H1 (cell line): ENCODE measurements around the gene AHSG. TPM values are rescaled to one million over a fixed set of nuclear protein-coding genes. Genes with fewer than 3 reads are reported as not detected.

Experiments used
- ASH2L ChIP-seq: fragments of 200-600, 300-600 bp; sonication (generic); IDR thresholded peaks from one replicate; pipeline ENCODE4 v1.7.1; 2017; ENCODE audit warnings: low read length
- CHD2 ChIP-seq: IDR thresholded peaks from 2 replicates; pipeline ENCODE4 v1.6.1; 2012; ENCODE audit warnings: low read length, improper control_type of control experiment
- EP300 ChIP-seq, 2 experiments: IDR thresholded peaks; 1 replicate in 1 of 2; 2 replicates in 1 of 2; pipeline ENCODE4 v1.6.1; 2011 to 2012; ENCODE audit warnings: low read depth in 2 of 2, low read length in 2 of 2, mild to moderate bottlenecking in 2 of 2, borderline replicate concordance in 1 of 2, inconsistent platforms in 1 of 2, moderate library complexity in 1 of 2
- EZH2 ChIP-seq: fragments of 200-600 bp; sonication (generic); IDR thresholded peaks from 2 replicates; pipeline ENCODE4 v1.7.1; 2012; ENCODE audit warnings: low read depth, mild to moderate bottlenecking, moderate library complexity, low read length, inconsistent platforms; ENCODE audit not compliant: severe bottlenecking
- FOSL1 ChIP-seq: IDR thresholded peaks from 2 replicates; pipeline ENCODE4 v1.6.1; 2011; ENCODE audit warnings: mild to moderate bottlenecking, low read depth, low read length, moderate library complexity; ENCODE audit not compliant: insufficient read depth
- GABPA ChIP-seq: IDR thresholded peaks from 2 replicates; pipeline ENCODE4 v1.6.1; 2011; ENCODE audit warnings: mild to moderate bottlenecking, low read length, moderate library complexity, borderline replicate concordance; ENCODE audit not compliant: insufficient read depth
- JUN ChIP-seq: IDR thresholded peaks from 2 replicates; pipeline ENCODE4 v1.6.1; 2011; ENCODE audit warnings: low read depth, mild to moderate bottlenecking, improper control_type of control experiment, low read length
- JUND ChIP-seq: IDR thresholded peaks from 2 replicates; pipeline ENCODE4 v1.6.1; 2011; ENCODE audit warnings: mild to moderate bottlenecking, improper control_type of control experiment, low read length
- KDM4A ChIP-seq: IDR thresholded peaks from one replicate; pipeline ENCODE4 v1.7.1; 2012; ENCODE audit warnings: low read depth, mild to moderate bottlenecking, moderate library complexity, low read length, inconsistent platforms; ENCODE audit not compliant: severe bottlenecking
- RAD21 ChIP-seq, 2 experiments: IDR thresholded peaks in 1 of 2; conservative IDR thresholded peaks in 1 of 2; 2 replicates each; pipeline ENCODE4 v1.6.1; 2011; ENCODE audit warnings: low read depth in 2 of 2, low read length in 2 of 2, improper control_type of control experiment in 1 of 2, inconsistent platforms in 1 of 2, mild to moderate bottlenecking in 1 of 2, moderate library complexity in 1 of 2
- RFX5 ChIP-seq: IDR thresholded peaks from 2 replicates; pipeline ENCODE4 v1.6.1; 2011; ENCODE audit warnings: low read depth, low read length, improper control_type of control experiment, borderline replicate concordance
- RXRA ChIP-seq: IDR thresholded peaks from 2 replicates; pipeline ENCODE4 v1.6.1; 2011; ENCODE audit warnings: low read depth, mild to moderate bottlenecking, low read length, moderate library complexity; ENCODE audit not compliant: insufficient read depth
- SAP30 ChIP-seq: fragments of 300-600 bp; sonication (generic); IDR thresholded peaks from 2 replicates; pipeline ENCODE4 v1.7.1; 2012; ENCODE audit warnings: low read length, moderate library complexity, mild to moderate bottlenecking, inconsistent platforms; ENCODE audit not compliant: insufficient read depth, insufficient replicate concordance
- SIN3A ChIP-seq, 2 experiments: IDR thresholded peaks in 1 of 2; conservative IDR thresholded peaks in 1 of 2; 2 replicates each; pipeline ENCODE4 v1.6.1; 2011 to 2012; ENCODE audit warnings: low read length in 2 of 2, improper control_type of control experiment in 1 of 2, low read depth in 1 of 2, mild to moderate bottlenecking in 1 of 2
- SP4 ChIP-seq: IDR thresholded peaks from 2 replicates; pipeline ENCODE4 v1.6.1; 2012; ENCODE audit warnings: low read length, inconsistent platforms
- SUZ12 ChIP-seq: fragments of 200-600 bp; sonication (generic); IDR thresholded peaks from 2 replicates; pipeline ENCODE4 v1.6.1; 2012; ENCODE audit warnings: mild to moderate bottlenecking, inconsistent platforms, low read length, moderate library complexity, mixed read lengths
- TAF1 ChIP-seq: IDR thresholded peaks from 2 replicates; pipeline ENCODE4 v1.6.1; 2011; ENCODE audit warnings: mild to moderate bottlenecking, low read depth, low read length
- polyA plus RNA-seq, 7 experiments: library from polyadenylated mRNA; depleted of rRNA in 3 of 7; stranded (reverse) in 5 of 7; unstranded in 2 of 7; fragments of >200 nt in 5 of 7; fragments of 200-250 nt in 2 of 7; gene quantifications; 1 replicate in 5 of 7; 2 replicates in 1 of 7; 4 replicates in 1 of 7; pipeline versions ENCODE4 v1.2.1 to v1.2.3, GENCODE V29; 2011 to 2013; ENCODE audit warnings: missing spikeins in 2 of 7, mixed read lengths in 2 of 7
- total RNA-seq: library from RNA; stranded (reverse); fragmentation: NEBNext Ultra II Directional; extraction: Animal tissue kit (Norgen Biotek cat#: 25700); gene quantifications from 2 replicates; pipeline ENCODE4 v1.2.1, GENCODE V29; 2021
- TF ChIP-seq, protein P1 (sequence below): IDR thresholded peaks from 2 replicates; pipeline ENCODE4 v1.6.1; 2011; ENCODE audit warnings: low read depth, mild to moderate bottlenecking, low read length; ENCODE audit not compliant: insufficient read depth
- TF ChIP-seq, protein P2 (sequence below), 3 experiments: IDR thresholded peaks; 1 replicate in 2 of 3; 2 replicates in 1 of 3; pipeline versions ENCODE4 v1.5.1 to v1.6.1; 2011; ENCODE audit warnings: low read length in 3 of 3, mild to moderate bottlenecking in 3 of 3, inconsistent platforms in 2 of 3, low read depth in 1 of 3, moderate library complexity in 1 of 3; ENCODE audit not compliant: insufficient read depth in 1 of 3; ENCODE audit errors: control extremely low read depth in 1 of 3

Gene AHSG
- total and polyA plus RNA-seq, 2 of the 8 experiments (the other 6 are each of a cell fraction or from before 2014, with no cell fraction given), result 0.68 to 0.78 TPM

DNA sequence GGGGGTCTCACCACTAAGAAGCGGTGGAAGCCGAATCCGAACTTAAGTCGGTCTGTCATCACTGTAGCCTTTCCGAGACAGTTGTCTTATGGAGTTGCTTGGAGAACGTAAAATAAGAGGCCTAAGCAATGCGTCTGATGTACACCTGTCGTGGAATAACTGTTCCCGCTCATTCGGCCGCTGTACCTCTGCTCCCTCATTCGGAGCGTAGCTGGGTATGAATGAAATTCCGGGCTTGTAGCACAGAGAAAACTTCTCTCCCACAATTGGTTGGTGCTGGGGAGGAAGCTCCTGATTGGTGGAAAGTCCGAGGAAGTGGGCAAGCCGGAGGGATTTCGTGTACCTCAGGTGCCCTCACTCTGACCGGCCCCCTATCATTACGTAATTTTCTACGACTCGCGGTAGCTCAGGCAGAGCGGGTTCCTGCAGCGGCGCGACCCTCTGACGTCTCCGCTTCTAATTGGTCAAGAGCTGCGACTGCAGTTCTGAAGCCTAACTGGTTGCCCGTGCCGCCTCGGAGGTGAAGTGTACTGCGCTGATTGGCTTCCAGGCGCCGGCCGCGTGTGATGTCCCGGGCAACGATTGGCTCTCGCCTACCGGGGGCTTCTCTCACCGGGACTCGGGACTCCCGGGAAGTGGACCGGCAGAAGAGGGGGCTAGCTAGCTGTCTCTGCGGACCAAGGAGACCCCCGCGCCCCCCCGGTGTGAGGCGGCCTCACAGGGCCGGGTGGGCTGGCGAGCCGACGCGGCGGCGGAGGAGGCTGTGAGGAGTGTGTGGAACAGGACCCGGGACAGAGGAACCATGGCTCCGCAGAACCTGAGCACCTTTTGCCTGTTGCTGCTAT lies 42.5 kb upstream of the AHSG start, which contains the start of gene DNAJB11 (continued):
- TF ChIP-seq CHD2 (peak; percentile 87), RAD21 (IDR thresholded peaks at IDR 0.05 in 1 of 2, conservative IDR thresholded peaks at IDR 0.05 in 1 of 2; ENCODE audit: low read depth in 2 of 2, low read length in 2 of 2) (no peak), RFX5 (no peak), SP4 (no peak), JUND (peak; percentile 51; the same call in 1 of the 2 replicates), SIN3A (conservative IDR thresholded peaks at IDR 0.05 in 1 of 2, IDR thresholded peaks at IDR 0.05 in 1 of 2; ENCODE audit: low read depth in 1 of 2, low read length in 2 of 2) (peak; percentile 39 to 82; a peak in 2 of 4 replicates), RXRA (no peak), GABPA (no peak), SUZ12 (no peak), SAP30 (peak; percentile 52), TAF1 (peak; percentile 97), EZH2 (no peak), JUN (no peak), KDM4A (peak; percentile 92), FOSL1 (no peak), ASH2L (peak; percentile 85), EP300 (IDR thresholded peaks at IDR 0.05; ENCODE audit: borderline replicate concordance in 1 of 2, low read depth in 2 of 2, low read length in 2 of 2) (no peak)
- TF ChIP-seq, protein P1, sequence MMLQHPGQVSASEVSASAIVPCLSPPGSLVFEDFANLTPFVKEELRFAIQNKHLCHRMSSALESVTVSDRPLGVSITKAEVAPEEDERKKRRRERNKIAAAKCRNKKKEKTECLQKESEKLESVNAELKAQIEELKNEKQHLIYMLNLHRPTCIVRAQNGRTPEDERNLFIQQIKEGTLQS, result peak; percentile 79
- TF ChIP-seq, protein P2, sequence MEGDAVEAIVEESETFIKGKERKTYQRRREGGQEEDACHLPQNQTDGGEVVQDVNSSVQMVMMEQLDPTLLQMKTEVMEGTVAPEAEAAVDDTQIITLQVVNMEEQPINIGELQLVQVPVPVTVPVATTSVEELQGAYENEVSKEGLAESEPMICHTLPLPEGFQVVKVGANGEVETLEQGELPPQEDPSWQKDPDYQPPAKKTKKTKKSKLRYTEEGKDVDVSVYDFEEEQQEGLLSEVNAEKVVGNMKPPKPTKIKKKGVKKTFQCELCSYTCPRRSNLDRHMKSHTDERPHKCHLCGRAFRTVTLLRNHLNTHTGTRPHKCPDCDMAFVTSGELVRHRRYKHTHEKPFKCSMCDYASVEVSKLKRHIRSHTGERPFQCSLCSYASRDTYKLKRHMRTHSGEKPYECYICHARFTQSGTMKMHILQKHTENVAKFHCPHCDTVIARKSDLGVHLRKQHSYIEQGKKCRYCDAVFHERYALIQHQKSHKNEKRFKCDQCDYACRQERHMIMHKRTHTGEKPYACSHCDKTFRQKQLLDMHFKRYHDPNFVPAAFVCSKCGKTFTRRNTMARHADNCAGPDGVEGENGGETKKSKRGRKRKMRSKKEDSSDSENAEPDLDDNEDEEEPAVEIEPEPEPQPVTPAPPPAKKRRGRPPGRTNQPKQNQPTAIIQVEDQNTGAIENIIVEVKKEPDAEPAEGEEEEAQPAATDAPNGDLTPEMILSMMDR (IDR thresholded peaks at IDR 0.05; ENCODE audit: control extremely low read depth in 1 of 3, insufficient read depth in 1 of 3, low read depth in 1 of 3, low read length in 3 of 3), result no peak
